ENCODE results near the gene C2orf15.
"Not testable (repeated sequence)": the region's sequence is repeated elsewhere in the genome, so short reads cannot be mapped to it uniquely, and the experiment has no call there.

C2orf15 gene

GRCh38 chr2:99169534-99169933 lies 28.0 kb downstream of the C2orf15 start:
- DNase-seq = no peak

- no peak for DNase-seq
Observed at GRCh38 chr2:99171377-99172140, 30.1 kb downstream of the C2orf15 start.

- peak; percentile 88 to 97 for DNase-seq
Observed at GRCh38 chr2:99180755-99181623, 39.5 kb downstream of the C2orf15 start, which contains the start of the genes MITD1 and MRPL30. Gene MITD1 (minus strand): TSS chr2:99181058. CDS start chr2:99180981, 77 bp downstream. Gene MRPL30 (plus strand): TSS chr2:99181184. CDS start chr2:99186204, 5,020 bp downstream.

- DNase-seq = peak in 1 of 2 experiments; percentile 23
Observed at GRCh38 chr2:99181624-99182000, 40.1 kb downstream of the C2orf15 start.

GRCh38 chr2:99183025-99183424 lies 41.5 kb downstream of the C2orf15 start:
- DNase-seq = no peak

- no peak for DNase-seq
Observed at GRCh38 chr2:99184811-99185210, 43.3 kb downstream of the C2orf15 start.

GRCh38 chr2:99187011-99187410 lies 45.5 kb downstream of the C2orf15 start:
- DNase-seq = no peak

- no peak for DNase-seq
Observed at GRCh38 chr2:99188357-99188756, 46.9 kb downstream of the C2orf15 start.

- DNase-seq = no peak
Observed at GRCh38 chr2:99190548-99190947, 49.0 kb downstream of the C2orf15 start.

GRCh38 chr2:99192364-99192763 lies 50.9 kb downstream of the C2orf15 start:
- DNase-seq = not testable (repeated sequence)

GRCh38 chr2:99198103-99198841 lies 56.8 kb downstream of the C2orf15 start:
- no peak for DNase-seq

- no peak for DNase-seq
Observed at GRCh38 chr2:99200076-99200800, 58.7 kb downstream of the C2orf15 start.

Measured in SW 1271 (cell line).